NCI-H2196 treated with DMSO at 0.1 percent for 48 hours (cell line): ENCODE results near the gene TRPV5.

Source experiments
- DNase-seq: peaks from one replicate; lab custom pipeline; 2025; ENCODE audit not compliant: unreplicated experiment; lab: John Stamatoyannopoulos, UW

TRPV5 gene

DNA sequence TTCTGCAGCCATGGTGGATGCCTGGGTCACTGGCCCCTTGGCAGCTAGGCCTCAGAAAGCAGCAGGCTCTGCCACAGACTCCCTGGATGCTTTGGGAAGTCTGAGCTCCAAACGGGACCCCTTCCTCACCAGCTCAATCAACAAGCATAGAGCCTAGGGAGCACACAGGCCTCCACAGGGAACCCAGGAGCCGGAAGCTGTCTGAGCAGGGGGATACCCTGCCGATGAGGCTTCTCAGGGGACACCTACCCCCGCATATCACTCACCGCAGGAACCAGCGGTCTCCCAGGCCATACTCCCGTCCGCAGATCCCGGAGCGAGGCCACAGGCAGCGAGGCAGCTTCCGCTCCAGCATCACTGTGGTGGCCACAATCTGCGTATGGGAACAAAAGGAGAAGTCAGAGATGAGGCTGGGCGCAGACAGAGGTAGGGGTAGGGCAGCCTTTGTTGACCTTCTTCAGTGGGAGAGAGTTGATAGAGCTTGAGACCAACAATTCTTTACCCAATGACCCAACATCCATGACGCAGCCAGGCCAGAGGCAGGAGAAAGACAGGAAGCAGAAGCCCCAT is 61.4 kb downstream of the TRPV5 start:
- no peak for DNase-seq

GRCh38 chr7:142871260-142872105 is 62.1 kb downstream of the TRPV5 start:
- no peak for DNase-seq

DNA sequence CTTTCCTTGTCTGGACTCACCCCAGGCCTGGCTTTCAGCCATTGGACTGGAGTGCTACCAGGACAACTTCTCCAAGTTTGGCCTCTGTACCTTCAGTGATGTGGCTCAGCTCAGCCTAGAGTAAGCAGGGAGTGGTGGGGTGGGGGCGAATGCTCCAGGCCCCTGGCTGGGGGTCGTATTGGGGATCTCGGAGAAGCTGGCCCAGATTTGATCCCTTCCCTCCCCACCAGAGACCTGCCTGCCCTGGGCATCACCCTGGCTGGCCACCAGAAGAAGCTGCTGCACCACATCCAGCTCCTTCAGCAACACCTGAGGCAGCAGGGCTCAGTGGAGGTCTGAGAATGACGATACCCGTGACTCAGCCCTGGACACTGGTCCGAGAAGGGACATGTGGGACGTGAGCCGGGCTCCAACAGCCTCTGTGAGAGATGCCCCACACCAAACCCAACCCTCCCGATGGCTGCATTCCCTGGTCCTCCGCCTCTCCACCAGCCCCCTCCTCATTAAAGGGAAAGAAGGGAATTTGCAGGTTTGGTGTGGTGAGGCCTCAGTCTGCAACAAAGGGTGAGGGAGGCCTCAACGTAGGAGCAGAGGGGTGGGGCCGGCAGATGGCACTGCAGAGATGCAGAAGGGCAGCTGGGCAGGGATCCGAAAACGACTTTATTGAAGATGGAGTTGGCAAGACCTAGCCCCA is 62.8 kb downstream of the TRPV5 start:
- no peak for DNase-seq

DNA sequence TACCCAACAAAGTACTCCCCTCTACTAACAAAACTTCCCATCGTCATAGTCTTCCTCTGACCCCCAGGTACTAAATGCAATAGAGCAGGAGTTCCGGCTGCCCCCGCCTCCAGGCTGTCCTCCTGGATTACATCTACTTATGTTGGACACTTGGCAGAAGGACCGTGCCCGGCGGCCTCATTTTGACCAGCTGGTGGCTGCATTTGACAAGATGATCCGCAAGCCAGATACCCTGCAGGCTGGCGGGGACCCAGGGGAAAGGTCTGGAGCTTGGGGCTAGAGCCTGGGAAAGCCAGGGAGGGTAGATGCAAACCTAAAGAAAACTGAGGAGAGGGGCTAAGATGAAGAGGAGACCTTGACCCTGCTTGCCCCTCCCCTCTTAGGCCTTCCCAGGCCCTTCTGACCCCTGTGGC is 63.4 kb downstream of the TRPV5 start:
- DNase-seq, result no peak

- DNase-seq, result no peak
These were observed 64.1 kb downstream of the TRPV5 start for GRCh38 chr7:142869434-142869833.

DNA sequence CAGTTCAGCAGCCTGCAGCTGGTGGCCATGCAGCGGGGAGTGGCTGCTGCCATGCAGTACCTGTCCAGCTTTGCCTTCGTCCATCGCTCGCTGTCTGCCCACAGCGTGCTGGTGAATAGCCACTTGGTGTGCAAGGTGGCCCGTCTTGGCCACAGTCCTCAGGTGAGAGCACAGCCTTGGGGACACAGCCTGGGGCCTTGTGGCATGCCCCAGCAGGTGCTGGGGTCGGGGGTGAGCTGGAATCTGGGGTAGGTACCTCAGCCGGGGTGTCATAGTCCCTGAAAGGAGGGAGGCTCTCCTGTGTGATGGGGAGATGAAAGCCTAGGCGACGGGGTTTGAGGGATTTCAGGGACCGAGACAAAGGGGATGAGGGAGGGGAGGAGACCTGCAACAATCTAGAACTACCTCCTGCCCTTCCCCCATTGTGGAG is 64.5 kb downstream of the TRPV5 start:
- no peak for DNase-seq

DNA sequence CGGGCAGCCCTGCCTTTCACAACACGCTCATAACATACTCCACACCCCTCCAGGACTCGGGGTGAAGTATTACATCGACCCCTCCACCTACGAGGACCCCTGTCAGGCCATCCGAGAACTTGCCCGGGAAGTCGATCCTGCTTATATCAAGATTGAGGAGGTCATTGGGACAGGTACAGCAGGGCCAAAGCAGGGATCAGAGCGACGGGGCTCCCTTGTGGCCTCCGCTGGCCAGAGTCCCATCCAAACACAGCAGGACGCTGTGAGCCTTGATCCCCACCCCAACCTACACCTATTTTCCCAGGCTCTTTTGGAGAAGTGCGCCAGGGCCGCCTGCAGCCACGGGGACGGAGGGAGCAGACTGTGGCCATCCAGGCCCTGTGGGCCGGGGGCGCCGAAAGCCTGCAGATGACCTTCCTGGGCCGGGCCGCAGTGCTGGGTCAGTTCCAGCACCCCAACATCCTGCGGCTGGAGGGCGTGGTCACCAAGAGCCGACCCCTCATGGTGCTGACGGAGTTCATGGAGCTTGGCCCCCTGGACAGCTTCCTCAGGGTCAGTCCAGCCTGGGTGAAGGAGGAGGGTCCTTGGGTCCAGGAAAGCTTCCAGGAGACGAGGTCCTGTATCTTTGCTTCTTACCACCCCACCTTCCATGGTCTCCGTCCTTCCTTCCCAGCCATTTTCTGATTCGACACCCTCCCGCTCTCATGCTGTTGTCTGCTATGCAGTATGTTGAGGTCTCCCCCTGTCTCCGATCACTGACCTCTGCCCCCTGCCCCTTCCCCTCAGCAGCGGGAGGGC is 65.2 kb downstream of the TRPV5 start:
- no peak for DNase-seq

- no peak for DNase-seq
These were observed 66.0 kb downstream of the TRPV5 start for GRCh38 chr7:142867398-142868187.

DNA sequence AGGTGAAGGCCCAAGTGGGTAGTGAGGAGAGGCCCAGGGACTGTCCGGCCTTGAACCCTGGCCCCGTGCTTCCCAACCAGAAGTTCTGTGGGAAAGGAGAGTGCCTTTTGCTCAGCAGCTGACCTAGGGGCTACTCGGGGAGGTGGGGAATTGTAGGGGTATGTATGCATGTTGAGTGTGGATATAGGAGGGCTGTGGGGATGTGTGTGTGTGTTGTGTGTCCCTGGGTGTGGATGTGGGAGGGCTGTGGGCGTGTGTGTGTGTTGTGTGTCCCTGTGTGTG is 66.5 kb downstream of the TRPV5 start:
- no peak for DNase-seq

GRCh38 chr7:142866361-142867096 is 67.0 kb downstream of the TRPV5 start:
- no peak for DNase-seq

- DNase-seq, result no peak
These were observed 67.8 kb downstream of the TRPV5 start for GRCh38 chr7:142865766-142866165.

GRCh38 chr7:142864980-142865747 is 68.4 kb downstream of the TRPV5 start:
- no peak for DNase-seq

DNA sequence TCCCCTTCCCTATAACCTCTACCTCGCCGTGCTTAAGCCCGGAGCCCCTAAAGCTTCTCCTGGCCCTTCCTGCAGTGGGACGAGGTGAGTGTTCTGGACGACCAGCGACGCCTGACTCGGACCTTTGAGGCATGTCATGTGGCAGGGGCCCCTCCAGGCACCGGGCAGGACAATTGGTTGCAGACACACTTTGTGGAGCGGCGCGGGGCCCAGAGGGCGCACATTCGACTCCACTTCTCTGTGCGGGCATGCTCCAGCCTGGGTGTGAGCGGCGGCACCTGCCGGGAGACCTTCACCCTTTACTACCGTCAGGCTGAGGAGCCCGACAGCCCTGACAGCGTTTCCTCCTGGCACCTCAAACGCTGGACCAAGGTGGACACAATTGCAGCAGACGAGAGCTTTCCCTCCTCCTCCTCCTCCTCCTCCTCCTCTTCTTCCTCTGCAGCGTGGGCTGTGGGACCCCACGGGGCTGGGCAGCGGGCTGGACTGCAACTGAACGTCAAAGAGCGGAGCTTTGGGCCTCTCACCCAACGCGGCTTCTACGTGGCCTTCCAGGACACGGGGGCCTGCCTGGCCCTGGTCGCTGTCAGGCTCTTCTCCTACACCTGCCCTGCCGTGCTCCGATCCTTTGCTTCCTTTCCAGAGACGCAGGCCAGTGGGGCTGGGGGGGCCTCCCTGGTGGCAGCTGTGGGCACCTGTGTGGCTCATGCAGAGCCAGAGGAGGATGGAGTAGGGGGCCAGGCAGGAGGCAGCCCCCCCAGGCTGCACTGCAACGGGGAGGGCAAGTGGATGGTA is 69.5 kb downstream of the TRPV5 start:
- DNase-seq, result no peak

DNA sequence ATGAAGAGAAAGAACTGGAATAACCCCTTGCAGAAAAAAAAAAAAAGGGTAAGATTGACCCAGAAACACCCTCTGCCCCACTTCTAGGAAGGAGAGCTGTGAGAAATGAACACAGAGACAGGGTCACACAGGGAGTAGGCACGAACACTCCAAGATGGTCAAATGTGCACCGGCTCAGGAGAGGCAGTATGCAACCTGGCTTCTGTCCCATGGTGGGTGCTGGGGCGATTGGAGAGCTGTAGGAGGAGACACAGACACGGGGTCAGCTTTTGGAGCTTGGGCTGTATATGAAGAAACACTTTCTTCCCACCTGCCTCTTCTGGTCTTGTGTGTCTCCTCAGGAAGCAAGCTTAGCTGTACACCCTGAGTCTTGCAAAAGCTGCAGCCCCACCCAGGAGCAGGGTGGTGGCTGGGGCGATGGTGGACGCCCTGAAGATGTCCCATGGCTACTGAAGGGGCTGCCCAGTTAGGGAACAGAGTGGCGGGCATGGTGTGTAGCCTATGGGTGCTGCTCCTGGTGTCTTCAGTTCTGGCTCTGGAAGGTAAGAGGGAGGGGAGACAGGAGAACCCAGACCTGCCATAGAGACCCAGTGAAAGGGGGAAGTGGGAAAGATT is 70.7 kb downstream of the TRPV5 start:
- DNase-seq, result no peak

- no peak for DNase-seq
These were observed 71.2 kb downstream of the TRPV5 start for GRCh38 chr7:142862351-142862750.

DNA sequence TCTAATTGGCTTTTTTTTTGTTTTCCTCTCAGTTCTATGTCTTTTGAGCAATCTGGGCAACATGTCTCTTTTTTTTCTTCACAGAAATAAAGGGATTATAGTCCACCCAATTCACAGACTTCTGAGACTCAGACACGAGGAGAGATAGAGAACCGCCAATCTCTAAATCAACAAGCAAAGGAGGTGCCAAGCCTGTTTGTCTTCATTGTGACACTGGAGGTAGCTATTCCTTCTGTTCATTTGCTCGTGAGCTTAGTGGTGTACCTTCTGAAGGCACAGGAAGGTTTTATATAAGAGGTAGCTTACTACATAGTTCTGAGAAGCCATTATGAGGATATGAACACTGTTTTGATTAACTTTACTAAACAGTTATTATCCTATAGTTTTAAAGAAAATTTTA is 72.6 kb downstream of the TRPV5 start:
- no peak for DNase-seq

DNA sequence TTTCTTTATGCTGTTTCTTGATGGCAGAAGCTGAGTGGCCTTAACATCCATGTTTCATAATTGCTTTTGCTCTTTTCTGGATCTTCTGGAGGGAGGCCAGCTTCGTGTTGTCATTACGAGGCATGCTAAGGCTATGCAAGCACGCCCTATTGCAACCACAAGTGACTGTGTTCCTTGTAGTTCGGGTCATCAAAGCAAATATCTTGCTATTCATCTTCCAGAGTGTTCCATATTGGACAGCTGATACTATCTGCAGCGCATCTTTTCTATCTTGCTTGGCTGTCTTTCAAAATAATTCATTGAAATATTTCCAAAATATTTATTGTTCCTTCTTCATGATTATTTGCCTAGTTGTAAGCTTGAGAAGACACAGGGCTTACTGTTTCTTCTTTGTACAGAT is 73.7 kb downstream of the TRPV5 start:
- DNase-seq, result no peak

GRCh38 chr7:142859411-142859810 is 74.1 kb downstream of the TRPV5 start:
- DNase-seq, result no peak
